Activated naive CD4-positive, alpha-beta T cell treated with anti-CD3 and anti-CD28 coated beads, Interleukin-2, amount 50 U/mL, for 72 hours (primary cell): ENCODE measurements around the gene CD44. TPM values are rescaled to one million over a fixed set of nuclear protein-coding genes. Genes with fewer than 3 reads are reported as not detected.
A peak's percentile ranks its signal among the peaks of the same experiment; 100 is the strongest.
"Not testable (repeated sequence)": the region's sequence is repeated elsewhere in the genome, so short reads cannot be mapped to it uniquely, and the experiment has no call there.

Experiments
- ATAC-seq, 2 donors: fragments of 150-1000 bp; cut with Tn5 transposase; 2 replicates each; pipeline ENCODE4 v1.10.0; 2021; ENCODE audit warnings: mild to moderate bottlenecking in 2 of 2, moderate library complexity in 2 of 2
- DNase-seq, 2 donors: peaks; one replicate each; pipeline ENCODE4 v3.0.0; 2021 to 2022; ENCODE audit warnings: low spot score in 2 of 2
- H3K27ac Mint-ChIP-seq, 2 donors: one replicate each; pipeline ENCODE4 v1.8.0; 2022; ENCODE audit warnings: mild to moderate bottlenecking in 2 of 2, mixed read lengths in 2 of 2
- H3K36me3 Mint-ChIP-seq, 2 donors: one replicate each; pipeline ENCODE4 v1.8.0; 2022; ENCODE audit warnings: mixed read lengths in 2 of 2
- H3K9me3 Mint-ChIP-seq, 2 donors: one replicate each; pipeline ENCODE4 v1.8.0; 2022; ENCODE audit warnings: mixed read lengths in 2 of 2
- total RNA-seq, 2 donors: library from RNA; stranded (reverse); gene quantifications; one replicate each; pipeline ENCODE4 v1.2.3, GENCODE V29; 2022

The CD44 gene
- total RNA-seq, 2 donors from 2014 or later, result 321 to 381 TPM

DNA sequence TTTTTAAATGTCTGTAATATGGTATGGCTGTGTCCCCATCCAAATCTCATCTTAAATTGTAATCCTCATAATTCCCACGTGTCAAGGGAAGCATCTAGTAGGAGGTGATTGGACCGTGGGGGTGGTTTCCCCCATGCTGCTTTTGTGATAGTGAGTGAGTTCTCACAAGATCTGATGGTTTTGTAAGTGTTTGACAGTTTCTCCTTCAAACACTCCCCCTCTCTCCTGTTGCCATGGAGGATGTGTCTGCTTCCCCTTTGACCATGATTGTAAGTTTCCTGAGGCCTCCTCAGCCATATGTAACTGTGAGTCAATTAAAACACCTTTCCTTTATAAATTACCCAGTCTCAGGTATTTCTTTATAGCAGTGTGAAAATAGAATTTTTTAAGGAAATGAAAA is 31.1 kb upstream of the CD44 start:
- peak in 1 of 2 donors; percentile 28 for ATAC-seq

DNA sequence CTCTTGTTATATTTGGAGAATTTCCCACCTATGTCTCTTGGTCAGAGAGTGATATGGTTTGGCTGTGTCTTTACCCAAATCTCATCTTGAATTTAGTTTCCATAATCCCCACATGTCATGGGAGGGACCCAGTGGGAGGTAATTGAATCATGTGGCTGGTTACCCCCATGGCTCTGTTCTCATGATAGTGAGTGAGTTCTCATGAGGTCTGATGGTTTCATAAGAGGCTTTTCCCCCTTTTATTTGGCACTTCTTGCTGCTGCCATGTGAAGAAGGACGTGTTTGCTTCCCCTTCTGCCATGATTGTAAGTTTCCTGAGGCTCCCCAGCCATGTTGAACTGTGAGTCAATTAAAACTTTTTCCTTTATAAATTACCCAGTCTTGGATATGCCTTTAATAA is 30.6 kb upstream of the CD44 start:
- H3K36me3 Mint-ChIP-seq, DNase-seq, ATAC-seq, H3K27ac Mint-ChIP-seq: not testable (repeated sequence)
- peaks cover 6 to 11% of the 10 kb centered on the region in 2 donors for H3K9me3 Mint-ChIP-seq

More for the DNA sequence above, 31.1 kb upstream of the CD44 start:
- DNase-seq, result no peak
- Mint-ChIP-seq H3K9me3 (peaks cover 6 to 11% of the 10 kb centered on the region in 2 donors), H3K27ac (no peak overlapping the region), H3K36me3 (peaks cover 0 to 9% of the 10 kb centered on the region in 2 donors)

- DNase-seq (no peak), ATAC-seq (no peak)
- Mint-ChIP-seq H3K9me3 (peaks cover 6 to 11% of the 10 kb centered on the region in 2 donors), H3K27ac (no peak overlapping the region), H3K36me3 (peaks cover 0 to 9% of the 10 kb centered on the region in 2 donors)
These were observed 29.9 kb upstream of the CD44 start for GRCh38 chr11:35109041-35109440.

- peaks cover 0 to 9% of the 10 kb centered on the region in 2 donors for H3K36me3 Mint-ChIP-seq
- DNase-seq, result no peak
- no peak for ATAC-seq
- peaks cover 6 to 11% of the 10 kb centered on the region in 2 donors for H3K9me3 Mint-ChIP-seq
- no peak overlapping the region for H3K27ac Mint-ChIP-seq
These were observed 29.1 kb upstream of the CD44 start for GRCh38 chr11:35109827-35110226.

DNA sequence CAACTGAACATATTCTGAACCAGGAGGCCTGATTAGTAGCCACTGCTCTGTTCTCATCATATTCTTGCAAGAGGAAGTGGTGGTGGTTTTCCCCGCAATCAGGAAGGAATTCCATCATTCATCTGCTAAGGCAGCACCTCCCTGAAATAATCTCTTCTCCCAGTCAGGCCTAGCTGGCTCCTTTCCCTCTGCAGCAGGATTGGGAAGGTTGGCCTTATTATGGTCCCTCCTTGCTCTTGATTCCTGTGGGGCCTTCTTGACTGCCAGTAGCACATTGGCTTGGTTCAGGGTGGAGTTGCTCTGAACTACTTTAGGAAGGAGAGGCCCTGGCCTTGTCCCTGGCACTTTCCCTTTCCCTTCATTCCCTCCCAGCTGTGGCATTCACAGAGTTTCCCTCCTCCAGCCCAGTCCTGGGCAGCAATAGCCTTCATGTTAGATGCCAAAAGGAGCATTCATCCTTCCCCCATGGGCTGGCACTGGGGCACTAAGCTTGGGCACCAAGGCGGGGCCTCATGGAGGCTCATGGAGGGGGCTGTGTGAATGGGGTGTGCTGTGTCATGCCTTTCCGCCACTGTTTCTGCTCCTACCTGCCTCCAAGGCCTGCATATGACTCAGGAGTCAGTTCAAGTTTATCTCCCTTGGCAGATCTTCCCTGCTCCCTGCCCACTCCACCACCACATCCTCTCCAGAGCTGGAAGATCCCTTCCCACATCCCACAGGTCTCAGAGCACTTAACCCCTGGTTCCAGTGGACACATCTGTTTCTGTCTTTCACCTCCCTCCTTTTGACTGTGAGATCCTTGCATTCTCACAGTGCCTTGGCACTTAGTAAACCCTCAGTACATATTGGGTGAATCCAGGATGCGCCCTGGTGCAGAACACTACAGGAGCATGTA is 27.6 kb upstream of the CD44 start:
- Mint-ChIP-seq H3K27ac (peak overlapping the region; percentile 1 to 26), H3K9me3 (peaks cover 6 to 11% of the 10 kb centered on the region in 2 donors), H3K36me3 (peaks cover 0 to 9% of the 10 kb centered on the region in 2 donors)
- DNase-seq, result no peak
- no peak for ATAC-seq

DNA sequence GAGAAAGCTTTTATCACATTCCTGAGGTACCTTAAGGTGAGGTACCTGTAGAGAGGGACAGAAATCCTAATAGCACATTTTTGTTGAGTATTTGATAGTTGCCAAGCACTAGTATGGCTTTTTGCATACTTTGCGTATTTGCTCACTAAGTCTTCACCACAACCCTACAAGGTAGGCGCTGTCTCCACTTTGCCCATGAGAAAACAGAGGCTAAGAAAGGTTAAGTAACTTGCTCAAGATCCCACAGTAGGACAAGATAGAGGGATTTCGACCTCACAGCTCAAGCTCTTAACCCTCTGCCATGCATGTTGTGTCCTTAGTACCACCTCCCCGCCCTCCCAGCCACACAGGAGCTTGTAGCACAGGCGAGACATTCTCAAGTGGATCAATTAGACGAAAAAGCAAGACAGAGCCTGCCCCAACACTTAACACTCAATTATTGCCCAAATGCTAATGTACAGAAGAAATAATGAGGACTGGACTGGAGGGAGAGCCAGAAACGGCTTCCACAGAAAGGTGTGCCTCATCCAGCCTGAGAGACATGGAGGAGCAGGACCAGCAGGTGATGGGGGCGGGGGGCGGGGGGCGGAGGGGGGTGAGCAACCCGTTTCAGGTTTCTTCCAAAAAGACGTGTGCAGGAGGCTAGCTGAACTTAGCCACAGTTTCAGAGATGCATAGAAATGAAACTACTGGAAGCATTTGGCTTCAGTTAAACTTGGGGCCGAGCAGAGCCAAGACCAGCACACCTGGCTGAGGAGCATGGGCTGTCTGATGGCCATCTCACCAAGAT is 26.7 kb upstream of the CD44 start:
- H3K36me3 Mint-ChIP-seq, result peaks cover 0 to 9% of the 10 kb centered on the region in 2 donors
- peaks cover 6 to 11% of the 10 kb centered on the region in 2 donors for H3K9me3 Mint-ChIP-seq
- DNase-seq (no peak), ATAC-seq (no peak)
- H3K27ac Mint-ChIP-seq, result no peak overlapping the region

DNA sequence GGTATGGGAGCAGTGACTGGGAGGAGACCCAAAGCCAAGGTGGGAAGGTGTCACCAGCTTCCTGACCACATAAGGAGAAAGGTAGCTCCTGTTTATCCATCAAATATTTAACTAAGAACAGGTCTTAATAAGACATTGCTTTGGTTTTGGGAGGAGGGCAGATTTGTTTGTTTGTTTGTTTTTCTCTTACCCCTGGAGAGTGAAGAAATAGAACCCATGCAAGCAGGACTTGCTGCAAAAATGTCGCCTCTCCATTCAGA is 26.2 kb upstream of the CD44 start:
- no peak overlapping the region for H3K27ac Mint-ChIP-seq
- H3K9me3 Mint-ChIP-seq, result peaks cover 6 to 11% of the 10 kb centered on the region in 2 donors
- DNase-seq, result no peak
- peaks cover 0 to 9% of the 10 kb centered on the region in 2 donors for H3K36me3 Mint-ChIP-seq
- no peak for ATAC-seq

GRCh38 chr11:35114906-35115687 is 23.9 kb upstream of the CD44 start:
- no peaks in the 10 kb centered on the region for H3K36me3 Mint-ChIP-seq

DNA sequence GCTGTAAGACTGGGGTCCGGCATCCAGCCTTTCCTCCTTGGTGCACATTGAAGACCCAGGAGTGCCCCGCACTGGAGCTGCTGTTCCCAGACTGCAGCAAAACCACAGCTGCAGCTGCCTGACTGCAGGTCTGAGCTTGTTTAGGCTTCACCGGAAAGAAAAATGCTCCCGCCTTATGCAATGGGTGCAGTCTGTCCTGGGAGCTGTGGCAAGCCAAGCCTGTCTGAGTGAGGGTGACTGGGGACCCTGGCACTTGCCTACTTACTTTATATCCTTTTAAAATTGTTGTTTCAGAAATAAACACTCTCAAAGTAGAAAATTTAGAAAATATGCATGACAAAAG is 23.3 kb upstream of the CD44 start:
- Mint-ChIP-seq H3K27ac (no peak overlapping the region), H3K36me3 (no peaks in the 10 kb centered on the region), H3K9me3 (peaks cover 0 to 7% of the 10 kb centered on the region in 2 donors)
- DNase-seq, result no peak
- ATAC-seq, result no peak

More at GRCh38 chr11:35114906-35115687, 23.9 kb upstream of the CD44 start:
- DNase-seq (no peak), ATAC-seq (no peak)
- no peak overlapping the region for H3K27ac Mint-ChIP-seq
- peaks cover 0 to 4% of the 10 kb centered on the region in 2 donors for H3K9me3 Mint-ChIP-seq

- Mint-ChIP-seq H3K36me3 (no peaks in the 10 kb centered on the region), H3K9me3 (peaks cover 0 to 6% of the 10 kb centered on the region in 2 donors), H3K27ac (no peak overlapping the region)
- DNase-seq (no peak), ATAC-seq (no peak)
These were observed 22.7 kb upstream of the CD44 start for GRCh38 chr11:35116245-35116644.

DNA sequence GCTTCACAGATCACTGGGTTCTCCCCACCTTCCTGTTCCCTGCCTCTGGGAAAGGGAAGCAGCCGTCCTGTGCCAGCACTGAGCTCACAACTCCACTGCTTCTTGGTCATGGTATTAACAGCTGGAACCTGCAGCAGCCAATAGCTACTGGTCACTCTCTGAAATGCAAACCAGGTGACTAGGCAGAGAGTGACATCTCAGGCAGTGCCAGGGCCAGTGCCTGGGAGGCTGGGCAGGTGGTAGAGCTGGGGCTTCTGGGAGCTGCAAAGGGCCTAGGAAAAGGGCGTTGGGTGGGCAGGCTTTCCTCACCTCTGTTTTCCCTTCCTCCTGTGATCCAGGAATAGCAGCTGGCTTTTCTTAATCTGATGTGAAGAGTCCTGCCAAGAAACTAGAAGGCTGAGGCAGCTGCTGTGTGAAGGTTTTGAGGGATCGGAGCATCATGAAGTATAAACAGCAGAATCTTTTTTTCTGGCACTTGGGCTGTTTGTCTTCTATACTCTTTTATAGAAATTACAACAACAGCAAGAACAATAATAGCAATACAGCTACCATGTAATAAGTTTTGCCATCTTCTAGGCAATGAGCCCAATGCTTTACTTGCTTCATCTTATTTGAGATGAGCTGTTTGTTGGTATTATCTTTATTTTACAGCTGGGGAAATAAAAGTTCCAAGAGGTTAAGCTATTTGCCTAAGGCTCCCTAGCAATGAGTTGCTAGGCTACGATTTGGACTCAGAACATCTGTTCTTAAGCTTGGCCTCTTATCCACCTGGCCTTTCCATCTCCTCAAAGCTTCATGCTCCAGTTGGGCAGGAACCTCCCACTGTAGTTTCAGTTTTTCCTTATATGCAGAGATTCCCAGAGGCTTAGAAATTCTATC is 22.0 kb upstream of the CD44 start:
- DNase-seq (no peak), ATAC-seq (no peak)
- peaks cover 0 to 4% of the 10 kb centered on the region in 2 donors for H3K9me3 Mint-ChIP-seq
- H3K36me3 Mint-ChIP-seq, result no peaks in the 10 kb centered on the region
- H3K27ac Mint-ChIP-seq, result no peak overlapping the region

GRCh38 chr11:35118906-35119305 is 20.1 kb upstream of the CD44 start:
- Mint-ChIP-seq H3K9me3 (peaks cover 0 to 4% of the 10 kb centered on the region in 2 donors), H3K36me3 (no peaks in the 10 kb centered on the region), H3K27ac (no peak overlapping the region)
- ATAC-seq (no peak), DNase-seq (no peak)

DNA sequence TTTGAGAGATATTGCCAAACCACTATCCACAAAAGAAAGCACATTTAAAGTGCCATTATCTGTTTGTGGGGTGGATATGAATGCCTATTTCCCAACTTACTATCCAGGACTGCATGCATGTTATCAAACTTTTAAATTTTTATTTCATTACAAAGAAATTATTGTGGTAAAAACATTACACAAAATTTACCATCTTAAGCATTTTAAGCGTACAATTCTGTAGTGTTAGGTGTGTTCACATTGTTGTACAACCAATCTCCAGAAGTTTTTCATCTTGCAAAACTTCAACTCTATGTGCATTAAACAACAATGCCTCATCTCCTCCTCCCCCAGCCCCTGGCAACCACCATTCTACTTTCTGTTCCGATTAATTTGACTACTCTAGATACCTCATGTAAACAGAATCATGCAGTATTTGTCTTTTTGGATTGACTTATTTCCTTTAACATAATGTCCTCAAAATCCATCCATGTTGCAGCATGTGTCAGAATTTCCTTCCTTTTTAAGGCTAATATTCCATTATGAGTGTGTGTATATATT is 17.6 kb upstream of the CD44 start:
- Mint-ChIP-seq H3K9me3 (peaks cover 0 to 4% of the 10 kb centered on the region in 2 donors), H3K27ac (no peak overlapping the region), H3K36me3 (no peaks in the 10 kb centered on the region)
- DNase-seq, result no peak
- peak in 1 of 2 donors; percentile 56 for ATAC-seq

- Mint-ChIP-seq H3K9me3 (peaks cover 0 to 4% of the 10 kb centered on the region in 2 donors), H3K36me3 (no peaks in the 10 kb centered on the region), H3K27ac (no peak overlapping the region)
- ATAC-seq (peak in 1 of 2 donors; percentile 30), DNase-seq (no peak)
These were observed 16.7 kb upstream of the CD44 start for GRCh38 chr11:35122308-35122707.

DNA sequence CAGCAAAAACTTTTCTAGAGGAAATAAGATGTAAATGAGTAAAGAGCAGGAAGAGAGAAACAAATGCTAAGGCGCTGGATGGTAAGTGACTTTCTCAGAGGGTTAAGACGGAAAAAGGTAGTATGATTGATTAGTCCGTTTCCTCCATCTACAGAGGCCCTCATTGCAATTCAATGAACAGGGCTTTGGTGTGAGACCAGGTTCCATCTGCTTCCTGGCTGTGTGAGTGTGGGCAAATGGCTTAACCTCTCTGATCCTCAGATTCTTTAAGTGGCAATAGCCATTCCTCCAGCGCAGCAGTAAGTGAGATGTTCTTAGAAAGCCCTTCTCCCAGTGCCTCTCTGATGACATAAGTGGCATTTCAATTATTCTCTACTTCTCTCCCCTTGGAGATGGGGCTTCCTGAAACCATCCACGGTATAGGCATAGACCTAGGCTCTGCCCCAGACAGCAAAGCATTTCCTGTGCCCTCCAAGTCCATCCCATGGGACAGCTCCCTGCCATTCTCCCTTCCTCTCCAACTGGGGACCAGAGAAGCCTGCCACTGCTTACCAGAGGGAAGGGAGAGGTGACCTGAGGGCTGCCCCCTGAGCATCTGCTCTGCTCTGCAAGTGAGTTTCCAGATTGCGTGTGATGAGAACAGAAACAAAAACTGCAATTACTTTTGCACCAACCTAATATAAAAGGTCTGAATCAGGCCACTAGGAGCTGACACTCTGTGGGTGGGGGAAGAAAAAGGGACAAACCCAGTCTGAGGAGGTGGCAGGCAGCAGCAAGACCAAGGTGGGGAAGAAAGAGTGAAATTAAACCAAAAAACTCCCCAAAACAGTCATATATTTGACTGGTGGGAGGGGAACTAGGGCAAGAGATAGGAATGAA is 12.7 kb upstream of the CD44 start:
- peak overlapping the region; percentile 77 to 86 for H3K27ac Mint-ChIP-seq
- peak; percentile 42 to 69 for DNase-seq

More for the DNA sequence above, 12.7 kb upstream of the CD44 start:
- ATAC-seq, result peak; percentile 82 to 89
- H3K9me3 Mint-ChIP-seq, result no peaks in the 10 kb centered on the region
- no peaks in the 10 kb centered on the region for H3K36me3 Mint-ChIP-seq
